HFFc6 (cell line): ENCODE results near the gene KRT84. TPM values are rescaled to one million over a fixed set of nuclear protein-coding genes. Genes with fewer than 3 reads are reported as not detected.

Experiments
- DNase-seq: peaks from one replicate; pipeline ENCODE4 v3.0.0-alpha.2; 2018
- H3K27ac Mint-ChIP-seq: 2 replicates; pipeline ENCODE4 v1.8.0; 2020; ENCODE audit warnings: mild to moderate bottlenecking, mixed read lengths
- H3K27me3 Mint-ChIP-seq: 2 replicates; pipeline ENCODE4 v1.8.0; 2021; ENCODE audit warnings: mild to moderate bottlenecking, moderate library complexity, mixed read lengths; ENCODE audit not compliant: insufficient read depth
- H3K36me3 Mint-ChIP-seq: 2 replicates; pipeline ENCODE4 v1.8.0; 2021; ENCODE audit warnings: low read depth, mixed read lengths
- H3K4me1 Mint-ChIP-seq: 2 replicates; pipeline ENCODE4 v1.8.0; 2020; ENCODE audit warnings: low read depth, mixed read lengths
- H3K4me3 Mint-ChIP-seq: 2 replicates; pipeline ENCODE4 v1.8.0; 2020; ENCODE audit warnings: mild to moderate bottlenecking, moderate library complexity, mixed read lengths
- H3K9me3 Mint-ChIP-seq: 2 replicates; pipeline ENCODE4 v1.8.0; 2020; ENCODE audit warnings: mild to moderate bottlenecking, mixed read lengths
- CTCF ChIP-seq: fragments of 200-600 bp; sonication (generic); IDR thresholded peaks from 2 replicates; pipeline ENCODE4 v1.5.0; 2021; ENCODE audit warnings: antibody characterized with exemption, mild to moderate bottlenecking
- total RNA-seq, 6 experiments: library from RNA; stranded (reverse); fragmentation: NEBNext Ultra II Directional; extraction: Animal tissue kit (Norgen Biotek cat#: 25700); gene quantifications; 2 replicates in 1 of 6; 3 replicates in 5 of 6; pipeline ENCODE4 v1.2.3, GENCODE V29; 2021

Gene KRT84
- total RNA-seq, 6 experiments from 2014 or later: not detected

DNA sequence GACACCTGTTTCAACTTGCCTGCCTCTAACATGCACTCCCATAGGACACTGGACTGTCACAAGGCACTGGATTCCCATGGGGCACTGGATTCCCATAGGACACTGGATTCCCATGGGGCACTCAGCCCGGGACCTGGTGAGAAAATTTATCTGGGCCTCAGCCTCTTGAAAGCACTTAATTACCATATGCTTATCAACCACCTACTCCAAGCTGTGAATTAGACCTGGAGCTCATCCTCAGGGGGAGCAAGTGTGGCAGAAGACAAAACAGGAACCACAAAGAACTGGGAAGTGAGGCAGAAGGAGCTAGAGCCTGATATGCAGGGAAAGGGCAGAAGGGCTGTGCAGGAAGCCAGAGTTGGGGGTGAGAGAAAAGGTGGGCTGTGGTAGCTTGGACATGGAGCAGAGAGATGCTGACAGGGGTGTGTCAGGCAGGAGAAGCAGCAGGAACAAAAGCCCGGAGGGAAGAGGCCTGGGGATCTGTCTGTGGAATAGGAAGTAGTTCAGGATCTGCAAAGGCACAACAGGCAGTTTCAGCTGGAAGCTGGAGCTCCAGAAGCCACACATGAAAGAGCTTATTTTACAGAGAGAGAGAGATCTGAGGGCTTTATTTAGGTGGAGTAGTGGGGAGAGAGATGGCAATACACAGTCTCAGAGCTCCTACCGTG, 17.6 kb upstream of the KRT84 start:
- no peak for DNase-seq
- TF ChIP-seq CTCF: no peak
- Mint-ChIP-seq H3K9me3 (no peaks in the 10 kb centered on the region), H3K27me3 (peaks cover 49% of the 10 kb centered on the region), H3K4me1 (no peaks in the 10 kb centered on the region), H3K36me3 (no peaks in the 10 kb centered on the region), H3K4me3 (no peak overlapping the region), H3K27ac (no peak overlapping the region)

DNA sequence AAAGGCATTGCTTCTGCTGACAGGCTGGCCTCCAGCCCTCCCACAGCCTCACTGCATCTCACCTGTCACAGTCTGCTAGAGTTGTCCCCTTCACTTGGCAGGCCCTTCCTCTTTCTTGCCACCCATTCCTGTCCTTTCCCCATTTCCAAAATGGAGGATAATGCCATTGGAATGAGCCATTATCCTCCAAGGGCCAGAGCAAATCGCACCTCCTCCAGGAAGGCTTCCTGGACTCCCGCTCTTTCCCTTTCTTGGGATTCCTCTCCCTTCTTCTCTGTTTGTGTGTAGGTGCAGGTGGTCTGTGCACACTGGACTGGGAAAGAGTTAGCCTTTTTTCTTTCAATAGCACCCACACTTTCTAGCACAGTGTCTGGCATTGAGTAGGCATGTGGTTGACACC, 16.9 kb upstream of the KRT84 start:
- no peak for TF ChIP-seq CTCF
- H3K4me1 Mint-ChIP-seq: no peaks in the 10 kb centered on the region
- no peaks in the 10 kb centered on the region for H3K36me3 Mint-ChIP-seq
- H3K27me3 Mint-ChIP-seq: peaks cover 50% of the 10 kb centered on the region
- no peak overlapping the region for H3K27ac Mint-ChIP-seq
- H3K4me3 Mint-ChIP-seq: no peak overlapping the region
- no peaks in the 10 kb centered on the region for H3K9me3 Mint-ChIP-seq
- no peak for DNase-seq

- DNase-seq: no peak
- peaks cover 50% of the 10 kb centered on the region for H3K27me3 Mint-ChIP-seq
- H3K9me3 Mint-ChIP-seq: no peaks in the 10 kb centered on the region
- H3K36me3 Mint-ChIP-seq: no peaks in the 10 kb centered on the region
- no peak overlapping the region for H3K27ac Mint-ChIP-seq
- no peak overlapping the region for H3K4me3 Mint-ChIP-seq
- H3K4me1 Mint-ChIP-seq: no peaks in the 10 kb centered on the region
- TF ChIP-seq CTCF: no peak
Measured at GRCh38 chr12:52401926-52402325, 16.5 kb upstream of the KRT84 start.

DNA sequence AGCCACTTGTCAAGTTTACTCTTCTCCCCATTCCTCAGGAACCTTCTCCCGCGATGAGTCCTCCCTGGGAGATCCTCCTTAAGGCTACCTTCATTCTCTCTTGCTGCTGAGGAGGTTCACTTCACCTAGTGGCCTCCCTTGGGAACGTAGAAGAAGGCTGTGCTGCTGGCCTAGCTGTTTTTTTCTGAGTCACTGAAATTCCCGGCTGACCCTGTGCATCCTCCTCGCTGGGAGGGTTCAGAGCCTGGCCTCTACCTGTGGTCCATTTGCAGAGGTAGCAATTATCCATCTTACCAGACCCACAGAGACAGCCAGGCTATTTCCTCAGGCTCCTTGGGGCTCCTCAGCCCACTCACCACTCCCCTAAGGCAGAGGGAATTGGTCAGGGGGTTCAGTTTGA, 16.1 kb upstream of the KRT84 start:
- no peaks in the 10 kb centered on the region for H3K4me1 Mint-ChIP-seq
- H3K36me3 Mint-ChIP-seq: no peaks in the 10 kb centered on the region
- no peak overlapping the region for H3K27ac Mint-ChIP-seq
- TF ChIP-seq CTCF: no peak
- H3K4me3 Mint-ChIP-seq: no peak overlapping the region
- no peak for DNase-seq
- H3K9me3 Mint-ChIP-seq: no peaks in the 10 kb centered on the region
- peaks cover 48% of the 10 kb centered on the region for H3K27me3 Mint-ChIP-seq

GRCh38 chr12:52400906-52401305, 15.5 kb upstream of the KRT84 start:
- no peak overlapping the region for H3K4me3 Mint-ChIP-seq
- H3K4me1 Mint-ChIP-seq: no peaks in the 10 kb centered on the region
- no peaks in the 10 kb centered on the region for H3K9me3 Mint-ChIP-seq
- no peak overlapping the region for H3K27ac Mint-ChIP-seq
- H3K27me3 Mint-ChIP-seq: peaks cover 48% of the 10 kb centered on the region
- H3K36me3 Mint-ChIP-seq: no peaks in the 10 kb centered on the region
- DNase-seq: no peak
- TF ChIP-seq CTCF: no peak

DNA sequence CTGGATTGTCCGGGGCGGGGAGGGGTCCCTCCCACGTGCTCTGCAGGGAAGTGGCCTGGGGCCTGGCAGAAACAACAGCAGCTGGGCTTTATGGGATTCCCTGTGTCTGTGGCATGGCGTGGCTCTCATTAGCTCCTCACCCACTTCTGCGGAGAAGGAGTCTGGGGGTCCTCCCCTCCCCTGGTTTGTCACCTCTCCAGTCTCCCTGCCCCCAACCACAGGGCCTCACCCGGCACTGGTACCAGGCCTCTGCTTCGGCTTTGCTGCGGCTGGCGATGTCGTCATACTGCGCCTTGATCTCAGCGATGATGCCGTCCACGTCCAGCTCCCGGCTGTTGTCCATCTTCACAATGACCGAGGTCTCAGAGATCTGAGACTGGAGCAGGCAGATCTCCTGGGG, 14.3 kb upstream of the KRT84 start:
- no peak for DNase-seq
- no peak overlapping the region for H3K4me3 Mint-ChIP-seq
- H3K36me3 Mint-ChIP-seq: no peaks in the 10 kb centered on the region
- H3K27me3 Mint-ChIP-seq: peaks cover 41% of the 10 kb centered on the region
- no peak overlapping the region for H3K27ac Mint-ChIP-seq
- no peak for TF ChIP-seq CTCF
- H3K9me3 Mint-ChIP-seq: no peaks in the 10 kb centered on the region
- H3K4me1 Mint-ChIP-seq: no peaks in the 10 kb centered on the region
